GM23338 (cell line): ENCODE data around the gene ANGPTL2. TPM values are rescaled to one million over a fixed set of nuclear protein-coding genes. Genes with fewer than 3 reads are reported as not detected.

Experiments
- ATAC-seq: fragments of 200-7000 bp; cut with Tn5 transposase; 3 replicates; pipeline ENCODE4 v1.9.1; 2020
- DNase-seq: peaks from one replicate; pipeline ENCODE4 v3.0.0-alpha.2; 2015; ENCODE audit warnings: low spot score
- H2AFZ ChIP-seq: fragments of 200-600 bp; sonication (generic); 2 replicates; pipeline ENCODE4 v1.8.0; 2016; ENCODE audit warnings: antibody characterized with exemption, mild to moderate bottlenecking, moderate library complexity
- H3F3A ChIP-seq: fragments of 200-600 bp; sonication (generic); replicated peaks from 2 replicates; pipeline ENCODE4 v1.8.0; 2017; ENCODE audit warnings: antibody characterized with exemption, mixed run types, low read depth
- H3K27ac ChIP-seq: fragments of 200-600 bp; sonication (generic); 2 replicates; pipeline ENCODE4 v1.6.1; 2016; ENCODE audit warnings: low read depth
- H3K27me3 ChIP-seq: fragments of 200-600 bp; sonication (generic); 2 replicates; pipeline ENCODE4 v1.8.0; 2016; ENCODE audit warnings: mild to moderate bottlenecking, mixed run types, moderate library complexity; ENCODE audit not compliant: insufficient read depth
- H3K36me3 ChIP-seq: fragments of 200-600 bp; sonication (generic); 2 replicates; pipeline ENCODE4 v1.8.0; 2016; ENCODE audit warnings: mild to moderate bottlenecking; ENCODE audit not compliant: insufficient read depth
- H3K4me1 ChIP-seq: fragments of 200-600 bp; sonication (generic); 2 replicates; pipeline ENCODE4 v1.8.0; 2016; ENCODE audit warnings: mild to moderate bottlenecking, moderate library complexity; ENCODE audit not compliant: insufficient read depth
- H3K4me2 ChIP-seq: fragments of 200-600 bp; sonication (generic); 2 replicates; pipeline ENCODE4 v1.7.1; 2017; ENCODE audit warnings: mixed run types
- H3K4me3 ChIP-seq: fragments of 200-600 bp; sonication (generic); 2 replicates; pipeline ENCODE4 v1.6.1; 2016; ENCODE audit warnings: mixed run types
- H3K79me2 ChIP-seq: fragments of 200-600 bp; sonication (generic); replicated peaks from 2 replicates; pipeline ENCODE4 v1.8.0; 2017; ENCODE audit warnings: mild to moderate bottlenecking; ENCODE audit not compliant: insufficient read depth
- H3K9me2 ChIP-seq: fragments of 200-600 bp; sonication (generic); 2 replicates; pipeline ENCODE4 v1.8.0; 2017; ENCODE audit not compliant: insufficient read depth
- H4K20me1 ChIP-seq: fragments of 200-600 bp; sonication (generic); replicated peaks from 2 replicates; pipeline ENCODE4 v1.8.0; 2017; ENCODE audit warnings: mild to moderate bottlenecking; ENCODE audit not compliant: insufficient read depth
- H3K27ac Mint-ChIP-seq: 2 replicates; pipeline ENCODE4 v1.8.0; 2020; ENCODE audit warnings: inconsistent platforms, mild to moderate bottlenecking, moderate library complexity, mixed read lengths
- H3K27me3 Mint-ChIP-seq: 3 replicates; pipeline ENCODE4 v1.8.0; 2022; ENCODE audit warnings: low read depth, mild to moderate bottlenecking, moderate library complexity, mixed read lengths, inconsistent platforms; ENCODE audit not compliant: insufficient read depth, poor library complexity
- H3K36me3 Mint-ChIP-seq: 3 replicates; pipeline ENCODE4 v1.8.0; 2021; ENCODE audit warnings: low read depth, mild to moderate bottlenecking, inconsistent platforms, moderate library complexity, mixed read lengths
- H3K4me1 Mint-ChIP-seq: 3 replicates; pipeline ENCODE4 v1.8.0; 2020; ENCODE audit warnings: mild to moderate bottlenecking, inconsistent platforms, mixed read lengths
- H3K4me3 Mint-ChIP-seq: 3 replicates; pipeline ENCODE4 v1.8.0; 2021; ENCODE audit warnings: moderate library complexity, mild to moderate bottlenecking, inconsistent platforms, mixed read lengths
- H3K9me3 Mint-ChIP-seq: 3 replicates; pipeline ENCODE4 v1.8.0; 2020; ENCODE audit warnings: moderate library complexity, mild to moderate bottlenecking, inconsistent platforms, mixed read lengths
- CREB1 ChIP-seq: fragments of 250-450 bp; sonication (Bioruptor Pico); IDR thresholded peaks from 2 replicates; pipeline ENCODE4 v1.5.0; 2020; ENCODE audit warnings: low read depth, mild to moderate bottlenecking, moderate library complexity
- EZH2 ChIP-seq: fragments of 200-600 bp; sonication (generic); IDR thresholded peaks from one replicate; pipeline ENCODE4 v1.8.0; 2017; ENCODE audit warnings: antibody characterized with exemption, mild to moderate bottlenecking, low read depth; ENCODE audit not compliant: unreplicated experiment
- EZH2phosphoT487 ChIP-seq: fragments of 200-600 bp; sonication (generic); IDR thresholded peaks from one replicate; pipeline ENCODE4 v1.8.1; 2018; ENCODE audit warnings: antibody characterized with exemption; ENCODE audit not compliant: unreplicated experiment
- JUNB ChIP-seq: IDR thresholded peaks from one replicate; pipeline ENCODE4 v1.6.1; 2016; ENCODE audit warnings: antibody characterized with exemption; ENCODE audit not compliant: unreplicated experiment
- NANOG ChIP-seq: IDR thresholded peaks from 2 replicates; pipeline ENCODE4 v1.6.1; 2016; ENCODE audit warnings: antibody characterized with exemption, borderline replicate concordance
- POLR2AphosphoS5 ChIP-seq: IDR thresholded peaks from 2 replicates; pipeline ENCODE4 v1.6.1; 2016; ENCODE audit warnings: antibody characterized with exemption, low read depth
- STAT1 ChIP-seq: IDR thresholded peaks from one replicate; pipeline ENCODE4 v1.6.1; 2016; ENCODE audit warnings: antibody characterized with exemption; ENCODE audit not compliant: unreplicated experiment
- ZNF114 ChIP-seq: fragments of 250-450 bp; sonication (Bioruptor Pico); IDR thresholded peaks from 2 replicates; pipeline ENCODE4 v1.5.0; 2020; ENCODE audit warnings: mild to moderate bottlenecking, moderate library complexity
- ZNF331 ChIP-seq: fragments of 250-450 bp; sonication (Bioruptor Pico); IDR thresholded peaks from 2 replicates; pipeline ENCODE4 v1.5.0; 2020; ENCODE audit warnings: low read depth, mild to moderate bottlenecking, moderate library complexity
- polyA plus RNA-seq: library from polyadenylated mRNA; unstranded; fragments of >200 nt; fragmentation: Nextera tagmentation; extraction: Ambion mirVana; gene quantifications from 2 replicates; pipeline ENCODE4 v1.2.1, GENCODE V29; 2016
- total RNA-seq: library from RNA; depleted of rRNA; stranded (reverse); fragments of >200 nt; shearing (Covaris generic); gene quantifications from 2 replicates; pipeline ENCODE4 v1.2.3, GENCODE V29; 2014
- TF ChIP-seq, protein P1 (sequence below): fragments of 250-450 bp; sonication (Bioruptor Pico); IDR thresholded peaks from 2 replicates; pipeline ENCODE4 v1.5.0; 2020; ENCODE audit warnings: mild to moderate bottlenecking, moderate library complexity
- TF ChIP-seq, protein P2 (sequence below): IDR thresholded peaks from one replicate; pipeline ENCODE4 v1.6.1; 2018; ENCODE audit warnings: antibody characterized with exemption; ENCODE audit not compliant: unreplicated experiment
- TF ChIP-seq, protein P3 (sequence below), 2 experiments: fragments of 200-600 bp in 1 of 2; sonication (generic) in 1 of 2; conservative IDR thresholded peaks; 2 replicates each; pipeline versions ENCODE4 v1.5.1 to v1.6.1; 2016 to 2017; ENCODE audit warnings: antibody characterized with exemption in 2 of 2, low read depth in 2 of 2, mild to moderate bottlenecking in 2 of 2, moderate library complexity in 1 of 2
- TF ChIP-seq, protein P4 (sequence below): IDR thresholded peaks from 2 replicates; pipeline ENCODE4 v1.6.1; 2016; ENCODE audit warnings: antibody characterized with exemption

ANGPTL2 gene
- total and polyA plus RNA-seq, 2 experiments from 2014 or later: 2.9 to 5.2 TPM

DNA sequence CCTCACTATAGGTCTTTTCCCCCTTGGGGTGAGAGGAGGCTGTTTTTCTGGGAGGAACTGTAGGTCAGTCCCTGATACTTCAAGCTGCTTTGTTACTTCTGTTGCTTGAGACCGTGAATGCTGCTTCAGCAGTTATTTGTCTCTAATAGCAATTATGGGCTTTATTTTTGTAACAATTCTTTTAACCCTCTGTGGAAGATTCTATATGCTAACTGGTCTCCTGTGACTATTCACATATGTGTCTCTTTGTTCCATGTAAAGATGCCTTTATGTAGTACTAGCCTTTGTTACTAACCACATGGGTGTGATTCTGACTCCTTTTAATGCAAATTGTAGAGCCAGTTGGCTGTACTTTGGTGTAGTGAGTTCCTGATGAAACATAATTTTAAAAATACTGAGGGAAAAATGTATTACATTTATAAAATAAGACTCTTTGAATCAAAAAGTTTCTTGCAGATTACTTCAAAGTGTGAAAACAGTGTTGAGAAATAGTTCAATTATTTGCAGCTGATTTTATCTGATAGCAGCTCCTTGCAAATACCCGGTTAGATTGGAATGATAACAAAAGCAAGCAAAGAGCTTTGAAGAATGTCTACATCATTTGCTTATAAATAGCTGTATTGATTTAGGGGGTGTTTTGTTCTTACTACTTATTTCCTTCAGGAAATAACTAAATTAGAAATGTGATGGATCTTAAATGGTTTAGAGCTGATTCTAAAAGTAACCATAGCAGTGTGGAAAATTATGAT, 46.6 kb downstream of the ANGPTL2 start:
- DNase-seq: peak; percentile 32
- peak overlapping the region; percentile 4 for H3K4me2 ChIP-seq
- peaks cover 46% of the 10 kb centered on the region for H3K4me1 Mint-ChIP-seq
- H4K20me1 ChIP-seq: no peaks in the 10 kb centered on the region
- no peaks in the 10 kb centered on the region for H3K36me3 ChIP-seq
- peaks cover 14% of the 10 kb centered on the region for H3K27me3 Mint-ChIP-seq
- peaks cover 17% of the 10 kb centered on the region; the same call in 2 of the 3 replicates for H3K36me3 Mint-ChIP-seq
- H3K27ac ChIP-seq: peak overlapping the region; percentile 12
- H3K79me2 ChIP-seq: no peaks in the 10 kb centered on the region
- H3K27me3 ChIP-seq: no peaks in the 10 kb centered on the region
- peaks cover 8% of the 10 kb centered on the region; the same call in 2 of the 3 replicates for H3K9me3 Mint-ChIP-seq
- no peak overlapping the region for H3K27ac Mint-ChIP-seq
- ATAC-seq: peak; percentile 73
- no peak overlapping the region for H3K4me3 ChIP-seq
- peak overlapping the region; percentile 6; the same call in 1 of the 3 replicates for H3K4me3 Mint-ChIP-seq
- no peak overlapping the region for H2AFZ ChIP-seq
- peaks cover 30% of the 10 kb centered on the region for H3K4me1 ChIP-seq
- 0 out of 2 replicates have a peak, but pooled peaks cover 3% of the 10 kb centered on the region for H3K9me2 ChIP-seq
- TF ChIP-seq NANOG (no peak), CREB1 (CRISPR knock-in tag) (no peak), EZH2 (no peak), JUNB (no peak), EZH2phosphoT487 (no peak), POLR2AphosphoS5 (no peak), ZNF331 (CRISPR knock-in tag) (no peak), ZNF114 (no peak), STAT1 (no peak)
- TF ChIP-seq, protein P1, sequence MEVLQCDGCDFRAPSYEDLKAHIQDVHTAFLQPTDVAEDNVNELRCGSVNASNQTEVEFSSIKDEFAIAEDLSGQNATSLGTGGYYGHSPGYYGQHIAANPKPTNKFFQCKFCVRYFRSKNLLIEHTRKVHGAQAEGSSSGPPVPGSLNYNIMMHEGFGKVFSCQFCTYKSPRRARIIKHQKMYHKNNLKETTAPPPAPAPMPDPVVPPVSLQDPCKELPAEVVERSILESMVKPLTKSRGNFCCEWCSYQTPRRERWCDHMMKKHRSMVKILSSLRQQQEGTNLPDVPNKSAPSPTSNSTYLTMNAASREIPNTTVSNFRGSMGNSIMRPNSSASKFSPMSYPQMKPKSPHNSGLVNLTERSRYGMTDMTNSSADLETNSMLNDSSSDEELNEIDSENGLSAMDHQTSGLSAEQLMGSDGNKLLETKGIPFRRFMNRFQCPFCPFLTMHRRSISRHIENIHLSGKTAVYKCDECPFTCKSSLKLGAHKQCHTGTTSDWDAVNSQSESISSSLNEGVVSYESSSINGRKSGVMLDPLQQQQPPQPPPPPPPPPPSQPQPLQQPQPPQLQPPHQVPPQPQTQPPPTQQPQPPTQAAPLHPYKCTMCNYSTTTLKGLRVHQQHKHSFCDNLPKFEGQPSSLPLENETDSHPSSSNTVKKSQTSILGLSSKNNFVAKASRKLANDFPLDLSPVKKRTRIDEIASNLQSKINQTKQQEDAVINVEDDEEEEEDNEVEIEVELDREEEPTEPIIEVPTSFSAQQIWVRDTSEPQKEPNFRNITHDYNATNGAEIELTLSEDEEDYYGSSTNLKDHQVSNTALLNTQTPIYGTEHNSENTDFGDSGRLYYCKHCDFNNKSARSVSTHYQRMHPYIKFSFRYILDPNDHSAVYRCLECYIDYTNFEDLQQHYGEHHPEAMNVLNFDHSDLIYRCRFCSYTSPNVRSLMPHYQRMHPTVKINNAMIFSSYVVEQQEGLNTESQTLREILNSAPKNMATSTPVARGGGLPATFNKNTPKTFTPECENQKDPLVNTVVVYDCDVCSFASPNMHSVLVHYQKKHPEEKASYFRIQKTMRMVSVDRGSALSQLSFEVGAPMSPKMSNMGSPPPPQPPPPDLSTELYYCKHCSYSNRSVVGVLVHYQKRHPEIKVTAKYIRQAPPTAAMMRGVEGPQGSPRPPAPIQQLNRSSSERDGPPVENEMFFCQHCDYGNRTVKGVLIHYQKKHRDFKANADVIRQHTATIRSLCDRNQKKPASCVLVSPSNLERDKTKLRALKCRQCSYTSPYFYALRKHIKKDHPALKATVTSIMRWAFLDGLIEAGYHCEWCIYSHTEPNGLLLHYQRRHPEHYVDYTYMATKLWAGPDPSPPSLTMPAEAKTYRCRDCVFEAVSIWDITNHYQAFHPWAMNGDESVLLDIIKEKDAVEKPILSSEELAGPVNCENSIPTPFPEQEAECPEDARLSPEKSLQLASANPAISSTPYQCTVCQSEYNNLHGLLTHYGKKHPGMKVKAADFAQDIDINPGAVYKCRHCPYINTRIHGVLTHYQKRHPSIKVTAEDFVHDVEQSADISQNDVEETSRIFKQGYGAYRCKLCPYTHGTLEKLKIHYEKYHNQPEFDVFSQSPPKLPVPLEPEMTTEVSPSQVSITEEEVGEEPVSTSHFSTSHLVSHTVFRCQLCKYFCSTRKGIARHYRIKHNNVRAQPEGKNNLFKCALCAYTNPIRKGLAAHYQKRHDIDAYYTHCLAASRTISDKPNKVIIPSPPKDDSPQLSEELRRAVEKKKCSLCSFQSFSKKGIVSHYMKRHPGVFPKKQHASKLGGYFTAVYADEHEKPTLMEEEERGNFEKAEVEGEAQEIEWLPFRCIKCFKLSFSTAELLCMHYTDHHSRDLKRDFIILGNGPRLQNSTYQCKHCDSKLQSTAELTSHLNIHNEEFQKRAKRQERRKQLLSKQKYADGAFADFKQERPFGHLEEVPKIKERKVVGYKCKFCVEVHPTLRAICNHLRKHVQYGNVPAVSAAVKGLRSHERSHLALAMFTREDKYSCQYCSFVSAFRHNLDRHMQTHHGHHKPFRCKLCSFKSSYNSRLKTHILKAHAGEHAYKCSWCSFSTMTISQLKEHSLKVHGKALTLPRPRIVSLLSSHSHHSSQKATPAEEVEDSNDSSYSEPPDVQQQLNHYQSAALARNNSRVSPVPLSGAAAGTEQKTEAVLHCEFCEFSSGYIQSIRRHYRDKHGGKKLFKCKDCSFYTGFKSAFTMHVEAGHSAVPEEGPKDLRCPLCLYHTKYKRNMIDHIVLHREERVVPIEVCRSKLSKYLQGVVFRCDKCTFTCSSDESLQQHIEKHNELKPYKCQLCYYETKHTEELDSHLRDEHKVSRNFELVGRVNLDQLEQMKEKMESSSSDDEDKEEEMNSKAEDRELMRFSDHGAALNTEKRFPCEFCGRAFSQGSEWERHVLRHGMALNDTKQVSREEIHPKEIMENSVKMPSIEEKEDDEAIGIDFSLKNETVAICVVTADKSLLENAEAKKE (CRISPR knock-in tag): no peak
- TF ChIP-seq, protein P2, sequence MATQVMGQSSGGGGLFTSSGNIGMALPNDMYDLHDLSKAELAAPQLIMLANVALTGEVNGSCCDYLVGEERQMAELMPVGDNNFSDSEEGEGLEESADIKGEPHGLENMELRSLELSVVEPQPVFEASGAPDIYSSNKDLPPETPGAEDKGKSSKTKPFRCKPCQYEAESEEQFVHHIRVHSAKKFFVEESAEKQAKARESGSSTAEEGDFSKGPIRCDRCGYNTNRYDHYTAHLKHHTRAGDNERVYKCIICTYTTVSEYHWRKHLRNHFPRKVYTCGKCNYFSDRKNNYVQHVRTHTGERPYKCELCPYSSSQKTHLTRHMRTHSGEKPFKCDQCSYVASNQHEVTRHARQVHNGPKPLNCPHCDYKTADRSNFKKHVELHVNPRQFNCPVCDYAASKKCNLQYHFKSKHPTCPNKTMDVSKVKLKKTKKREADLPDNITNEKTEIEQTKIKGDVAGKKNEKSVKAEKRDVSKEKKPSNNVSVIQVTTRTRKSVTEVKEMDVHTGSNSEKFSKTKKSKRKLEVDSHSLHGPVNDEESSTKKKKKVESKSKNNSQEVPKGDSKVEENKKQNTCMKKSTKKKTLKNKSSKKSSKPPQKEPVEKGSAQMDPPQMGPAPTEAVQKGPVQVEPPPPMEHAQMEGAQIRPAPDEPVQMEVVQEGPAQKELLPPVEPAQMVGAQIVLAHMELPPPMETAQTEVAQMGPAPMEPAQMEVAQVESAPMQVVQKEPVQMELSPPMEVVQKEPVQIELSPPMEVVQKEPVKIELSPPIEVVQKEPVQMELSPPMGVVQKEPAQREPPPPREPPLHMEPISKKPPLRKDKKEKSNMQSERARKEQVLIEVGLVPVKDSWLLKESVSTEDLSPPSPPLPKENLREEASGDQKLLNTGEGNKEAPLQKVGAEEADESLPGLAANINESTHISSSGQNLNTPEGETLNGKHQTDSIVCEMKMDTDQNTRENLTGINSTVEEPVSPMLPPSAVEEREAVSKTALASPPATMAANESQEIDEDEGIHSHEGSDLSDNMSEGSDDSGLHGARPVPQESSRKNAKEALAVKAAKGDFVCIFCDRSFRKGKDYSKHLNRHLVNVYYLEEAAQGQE: no peak
- TF ChIP-seq, protein P3, sequence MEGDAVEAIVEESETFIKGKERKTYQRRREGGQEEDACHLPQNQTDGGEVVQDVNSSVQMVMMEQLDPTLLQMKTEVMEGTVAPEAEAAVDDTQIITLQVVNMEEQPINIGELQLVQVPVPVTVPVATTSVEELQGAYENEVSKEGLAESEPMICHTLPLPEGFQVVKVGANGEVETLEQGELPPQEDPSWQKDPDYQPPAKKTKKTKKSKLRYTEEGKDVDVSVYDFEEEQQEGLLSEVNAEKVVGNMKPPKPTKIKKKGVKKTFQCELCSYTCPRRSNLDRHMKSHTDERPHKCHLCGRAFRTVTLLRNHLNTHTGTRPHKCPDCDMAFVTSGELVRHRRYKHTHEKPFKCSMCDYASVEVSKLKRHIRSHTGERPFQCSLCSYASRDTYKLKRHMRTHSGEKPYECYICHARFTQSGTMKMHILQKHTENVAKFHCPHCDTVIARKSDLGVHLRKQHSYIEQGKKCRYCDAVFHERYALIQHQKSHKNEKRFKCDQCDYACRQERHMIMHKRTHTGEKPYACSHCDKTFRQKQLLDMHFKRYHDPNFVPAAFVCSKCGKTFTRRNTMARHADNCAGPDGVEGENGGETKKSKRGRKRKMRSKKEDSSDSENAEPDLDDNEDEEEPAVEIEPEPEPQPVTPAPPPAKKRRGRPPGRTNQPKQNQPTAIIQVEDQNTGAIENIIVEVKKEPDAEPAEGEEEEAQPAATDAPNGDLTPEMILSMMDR (conservative IDR thresholded peaks at IDR 0.05; ENCODE audit: low read depth in 2 of 2): no peak
- TF ChIP-seq, protein P4, sequence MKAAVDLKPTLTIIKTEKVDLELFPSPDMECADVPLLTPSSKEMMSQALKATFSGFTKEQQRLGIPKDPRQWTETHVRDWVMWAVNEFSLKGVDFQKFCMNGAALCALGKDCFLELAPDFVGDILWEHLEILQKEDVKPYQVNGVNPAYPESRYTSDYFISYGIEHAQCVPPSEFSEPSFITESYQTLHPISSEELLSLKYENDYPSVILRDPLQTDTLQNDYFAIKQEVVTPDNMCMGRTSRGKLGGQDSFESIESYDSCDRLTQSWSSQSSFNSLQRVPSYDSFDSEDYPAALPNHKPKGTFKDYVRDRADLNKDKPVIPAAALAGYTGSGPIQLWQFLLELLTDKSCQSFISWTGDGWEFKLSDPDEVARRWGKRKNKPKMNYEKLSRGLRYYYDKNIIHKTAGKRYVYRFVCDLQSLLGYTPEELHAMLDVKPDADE: no peak
- H3F3A ChIP-seq: 0 out of 2 replicates have a peak, but pooled peaks cover 2% of the 10 kb centered on the region
